H1 (cell line): ENCODE measurements around the gene RABEPK. TPM values are rescaled to one million over a fixed set of nuclear protein-coding genes. Genes with fewer than 3 reads are reported as not detected.

Experiments used
- CTCF ChIA-PET: fragments of 300-600 bp; sonication (Branson Sonifier 250); formaldehyde crosslinking; loops from one replicate; lab custom pipeline; 2021; ENCODE audit not compliant: partially characterized antibody; lab: Charles Lee
- POLR2A ChIA-PET: fragments of 300-600 bp; sonication (Branson Sonifier 250); formaldehyde crosslinking; loops from one replicate; lab custom pipeline; 2021; ENCODE audit warnings: inconsistent platforms; ENCODE audit not compliant: partially characterized antibody; lab: Charles Lee
- DNase-seq, 2 experiments: peaks; one replicate each; pipeline versions ENCODE4 v3.0.0 to v3.0.0-alpha.2; 2010 to 2022; ENCODE audit warnings: low spot score in 2 of 2, low read depth in 1 of 2, mixed read lengths in 1 of 2
- FAIRE-seq: peaks from 2 replicates; lab custom pipeline; 2011; peaks lifted over from hg19 to GRCh38; lab: Jason Lieb, UNC
- H2AFZ ChIP-seq: 2 replicates; pipeline ENCODE4 v1.8.1; 2012; ENCODE audit warnings: low read length, inconsistent platforms
- H2AK5ac ChIP-seq: 2 replicates; pipeline ENCODE4 v1.6.1; 2013; ENCODE audit warnings: low read depth, low read length
- H2BK120ac ChIP-seq: replicated peaks from 2 replicates; pipeline ENCODE3; 2013; ENCODE audit warnings: low read depth, low read length, inconsistent platforms
- H2BK12ac ChIP-seq: 2 replicates; pipeline ENCODE4 v1.6.1; 2013; ENCODE audit warnings: low read depth, low read length
- H2BK15ac ChIP-seq: 2 replicates; pipeline ENCODE4 v1.6.1; 2013; ENCODE audit warnings: low read length
- H2BK20ac ChIP-seq: 2 replicates; pipeline ENCODE4 v1.6.1; 2013; ENCODE audit warnings: low read length
- H2BK5ac ChIP-seq: 2 replicates; pipeline ENCODE4 v1.6.1; 2013; ENCODE audit warnings: low read depth, low read length
- H3K14ac ChIP-seq: 2 replicates; pipeline ENCODE4 v1.6.1; 2013; ENCODE audit warnings: inconsistent platforms; ENCODE audit not compliant: insufficient read length
- H3K18ac ChIP-seq: 2 replicates; pipeline ENCODE4 v1.6.1; 2013; ENCODE audit warnings: low read length; ENCODE audit errors: extremely low read depth
- H3K23ac ChIP-seq: 2 replicates; pipeline ENCODE4 v1.6.1; 2013; ENCODE audit warnings: inconsistent platforms; ENCODE audit not compliant: insufficient read length
- H3K23me2 ChIP-seq: 2 replicates; pipeline ENCODE4 v1.6.1; 2013; ENCODE audit warnings: low read depth, low read length
- H3K27ac ChIP-seq: 2 replicates; pipeline ENCODE4 v1.6.1; 2011; ENCODE audit warnings: low read depth, low read length, inconsistent platforms
- H3K27me3 ChIP-seq, 4 experiments: replicated peaks in 1 of 4; 1 replicate in 1 of 4; 2 replicates in 3 of 4; pipeline versions ENCODE4 v1.6.1 to v1.8.1; 2011 to 2013; ENCODE audit warnings: low read length in 3 of 4, mild to moderate bottlenecking in 3 of 4, inconsistent platforms in 2 of 4, mixed read lengths in 2 of 4, moderate library complexity in 1 of 4; ENCODE audit not compliant: control insufficient read depth in 3 of 4, insufficient read depth in 3 of 4; ENCODE audit errors: extremely low read depth in 1 of 4
- H3K36me3 ChIP-seq, 4 experiments: 2 replicates each; pipeline versions ENCODE4 v1.6.1 to v1.8.1; 2011 to 2013; ENCODE audit warnings: mild to moderate bottlenecking in 4 of 4, low read length in 3 of 4, moderate library complexity in 2 of 4, control low read depth in 1 of 4, inconsistent platforms in 1 of 4; ENCODE audit not compliant: insufficient read depth in 4 of 4, control insufficient read depth in 2 of 4
- H3K4ac ChIP-seq: replicated peaks from 2 replicates; pipeline ENCODE3; 2013; ENCODE audit warnings: low read length, low read depth, mixed read lengths, inconsistent platforms; ENCODE audit not compliant: insufficient read length
- H3K4me1 ChIP-seq, 4 experiments: replicated peaks in 1 of 4; 1 replicate in 1 of 4; 2 replicates in 3 of 4; pipeline versions ENCODE4 v1.6.1 to v1.8.1; 2011 to 2013; ENCODE audit warnings: low read length in 3 of 4, inconsistent platforms in 2 of 4, mixed read lengths in 1 of 4; ENCODE audit not compliant: insufficient read depth in 4 of 4, control insufficient read depth in 3 of 4
- H3K4me2 ChIP-seq, 2 experiments: 2 replicates each; pipeline versions ENCODE4 v1.6.1 to v1.8.1; 2011 to 2013; ENCODE audit warnings: low read depth in 2 of 2, low read length in 2 of 2, control low read depth in 1 of 2, inconsistent platforms in 1 of 2, mild to moderate bottlenecking in 1 of 2; ENCODE audit not compliant: insufficient read depth in 1 of 2
- H3K4me3 ChIP-seq, 4 experiments: fragments of 200-600, 300-600 bp in 1 of 4; sonication (generic), shearing (Covaris generic), sonication (Bioruptor Twin) in 1 of 4; 2 replicates each; pipeline versions ENCODE4 v1.5.1 to v1.8.1; 2011 to 2016; ENCODE audit warnings: low read length in 4 of 4, low read depth in 3 of 4, control low read depth in 2 of 4, inconsistent platforms in 2 of 4, mild to moderate bottlenecking in 2 of 4, mixed read lengths in 1 of 4, moderate library complexity in 1 of 4; ENCODE audit not compliant: insufficient read depth in 2 of 4; ENCODE audit errors: extremely low read depth in 1 of 4
- H3K56ac ChIP-seq: replicated peaks from 2 replicates; pipeline ENCODE3; 2013; ENCODE audit warnings: low read depth, mild to moderate bottlenecking, mixed read lengths, low read length, inconsistent platforms; ENCODE audit not compliant: insufficient read length
- H3K79me1 ChIP-seq: 2 replicates; pipeline ENCODE4 v1.6.1; 2013; ENCODE audit warnings: low read depth, low read length, control low read depth
- H3K79me2 ChIP-seq, 2 experiments: 2 replicates each; pipeline versions ENCODE4 v1.6.1 to v1.8.1; 2012 to 2013; ENCODE audit warnings: low read length in 2 of 2, mild to moderate bottlenecking in 2 of 2, inconsistent platforms in 1 of 2; ENCODE audit not compliant: insufficient read depth in 2 of 2, control insufficient read depth in 1 of 2
- H3K9ac ChIP-seq, 4 experiments: replicated peaks in 1 of 4; 1 replicate in 1 of 4; 2 replicates in 3 of 4; pipeline versions ENCODE4 v1.6.1 to v1.8.1; 2011 to 2013; ENCODE audit warnings: low read depth in 3 of 4, low read length in 3 of 4, control low read depth in 2 of 4, mild to moderate bottlenecking in 2 of 4, moderate library complexity in 2 of 4, inconsistent platforms in 1 of 4; ENCODE audit errors: extremely low read depth in 1 of 4
- H3K9me3 ChIP-seq, 2 experiments: 2 replicates each; pipeline versions ENCODE4 v1.6.1 to v1.8.1; 2012 to 2013; ENCODE audit warnings: mild to moderate bottlenecking in 2 of 2, moderate library complexity in 2 of 2, control low read depth in 1 of 2, inconsistent platforms in 1 of 2, low read depth in 1 of 2, low read length in 1 of 2, mixed read lengths in 1 of 2; ENCODE audit not compliant: insufficient read depth in 2 of 2
- H4K20me1 ChIP-seq, 2 experiments: replicated peaks in 1 of 2; 2 replicates each; pipeline versions ENCODE3 to v1.8.1; 2011 to 2013; ENCODE audit warnings: inconsistent platforms in 2 of 2, low read length in 2 of 2, mild to moderate bottlenecking in 1 of 2; ENCODE audit not compliant: insufficient read depth in 2 of 2, control insufficient read depth in 1 of 2
- H4K5ac ChIP-seq: 2 replicates; pipeline ENCODE4 v1.6.1; 2013; ENCODE audit warnings: low read length, low read depth, mixed read lengths, inconsistent platforms; ENCODE audit not compliant: insufficient read length
- H4K8ac ChIP-seq: 2 replicates; pipeline ENCODE4 v1.8.0; 2013; ENCODE audit warnings: mild to moderate bottlenecking, moderate library complexity, low read length, inconsistent platforms; ENCODE audit not compliant: insufficient read depth; ENCODE audit errors: extremely low read depth
- H4K91ac ChIP-seq: replicated peaks from 2 replicates; pipeline ENCODE3; 2013; ENCODE audit warnings: low read length, mixed read lengths, inconsistent platforms; ENCODE audit not compliant: insufficient read length
- POLR2A ChIP-seq, 2 experiments: IDR thresholded peaks; 1 replicate in 1 of 2; 2 replicates in 1 of 2; pipeline ENCODE4 v1.6.1; 2011; ENCODE audit warnings: low read depth in 2 of 2, low read length in 2 of 2, mild to moderate bottlenecking in 2 of 2; ENCODE audit errors: control extremely low read depth in 1 of 2
- SIX5 ChIP-seq: IDR thresholded peaks from 2 replicates; pipeline ENCODE4 v1.6.1; 2011; ENCODE audit warnings: mild to moderate bottlenecking, low read depth, low read length
- polyA plus RNA-seq, 7 experiments: library from polyadenylated mRNA; depleted of rRNA in 3 of 7; stranded (reverse) in 5 of 7; unstranded in 2 of 7; fragments of >200 nt in 5 of 7; fragments of 200-250 nt in 2 of 7; gene quantifications; 1 replicate in 5 of 7; 2 replicates in 1 of 7; 4 replicates in 1 of 7; pipeline versions ENCODE4 v1.2.1 to v1.2.3, GENCODE V29; 2011 to 2013; ENCODE audit warnings: missing spikeins in 2 of 7, mixed read lengths in 2 of 7
- total RNA-seq: library from RNA; stranded (reverse); fragmentation: NEBNext Ultra II Directional; extraction: Animal tissue kit (Norgen Biotek cat#: 25700); gene quantifications from 2 replicates; pipeline ENCODE4 v1.2.1, GENCODE V29; 2021

The RABEPK gene
- total and polyA plus RNA-seq, 2 of the 8 experiments (the other 6 are each of a cell fraction or from before 2014, with no cell fraction given), result 26.3 to 34.3 TPM

DNA sequence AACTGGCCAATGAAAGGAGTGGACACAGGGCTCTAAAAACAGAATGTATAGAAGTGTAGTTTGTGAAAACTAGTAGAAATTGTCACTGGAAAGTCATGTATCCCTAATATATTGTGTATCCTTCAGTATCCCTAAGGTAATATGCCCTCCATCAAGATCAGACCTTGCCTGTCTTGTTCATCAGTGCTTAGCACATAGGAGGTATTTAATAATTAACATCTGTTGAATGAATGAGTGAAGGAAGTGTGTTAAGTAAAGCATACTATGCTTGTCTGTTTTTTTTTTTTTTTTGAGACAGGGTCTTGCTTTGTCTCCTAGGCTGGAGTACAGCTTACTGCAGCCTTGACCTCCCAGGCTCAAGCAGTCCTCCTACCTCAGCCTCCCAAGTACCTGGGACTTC, 77.1 kb downstream of the RABEPK start:
- no peak overlapping the region for H2BK5ac ChIP-seq
- DNase-seq, result no peak
- H3K27me3 ChIP-seq, result no peaks in the 10 kb centered on the region
- H3K9ac ChIP-seq, result no peak overlapping the region
- H3K4ac ChIP-seq, result no peak overlapping the region
- no peak overlapping the region for H2BK15ac ChIP-seq
- TF ChIP-seq POLR2A (IDR thresholded peaks at IDR 0.05; ENCODE audit: control extremely low read depth in 1 of 2, low read depth in 2 of 2, low read length in 2 of 2) (no peak), SIX5 (no peak)
- no peak overlapping the region for H3K4me2 ChIP-seq
- no peak overlapping the region for H2BK20ac ChIP-seq
- no peaks in the 10 kb centered on the region for H4K20me1 ChIP-seq
- H3K27ac ChIP-seq, result no peak overlapping the region
- no peaks in the 10 kb centered on the region for H3K36me3 ChIP-seq
- H4K8ac ChIP-seq, result no peak overlapping the region
- H3K79me1 ChIP-seq, result peaks cover 7% of the 10 kb centered on the region
- no peak overlapping the region for H3K18ac ChIP-seq
- H3K14ac ChIP-seq, result no peak overlapping the region
- H4K91ac ChIP-seq, result no peak overlapping the region
- H3K9me3 ChIP-seq, result no peaks in the 10 kb centered on the region
- H2AFZ ChIP-seq, result no peak overlapping the region
- POLR2A ChIA-PET, result interaction anchor here (0.6 to 1.3 kb wide), 2 partner anchors 37 to 132 kb away, joined by 3 to 6 read pairs; partner anchors contain the start of gene HSPA5
- H3K4me3 ChIP-seq, result no peak overlapping the region
- no peak overlapping the region for H3K23ac ChIP-seq
- no peak overlapping the region for H2AK5ac ChIP-seq
- peaks cover 0 to 57% of the 10 kb centered on the region in 2 experiments; a peak in 2 of 4 replicates for H3K79me2 ChIP-seq
- no peak overlapping the region for H4K5ac ChIP-seq
- peaks cover 0 to 4% (median 2%) of the 10 kb centered on the region in 4 experiments; a peak in 2 of 7 replicates for H3K4me1 ChIP-seq
- no peak for FAIRE-seq
- no peaks in the 10 kb centered on the region for H3K23me2 ChIP-seq
- no peak overlapping the region for H2BK120ac ChIP-seq
- no peak overlapping the region for H2BK12ac ChIP-seq
- CTCF ChIA-PET, result interaction anchor here (1.4 kb wide), 1 partner anchor 24 kb away, joined by 3 read pairs; no protein-coding TSS in a partner anchor
- no peak overlapping the region for H3K56ac ChIP-seq
